Right lobe of liver (tissue), 6 donors: Measurements from ENCODE around the gene KBTBD13. TPM values are rescaled to one million over a fixed set of nuclear protein-coding genes. Genes with fewer than 3 reads are reported as not detected.

Experiments
- ATAC-seq, 4 donors: fragments of 200-7000 bp; cut with Tn5 transposase; one replicate each; pipeline ENCODE4 v1.9.1; 2020; ENCODE audit warnings: mild to moderate bottlenecking in 4 of 4, moderate library complexity in 4 of 4
- DNase-seq, 3 donors: peaks; one replicate each; pipeline ENCODE4 v3.0.0-alpha.2; 2020
- H3K27ac ChIP-seq, 3 donors: fragments of 200-600 bp; one replicate each; pipeline ENCODE4 v1.8.0; 2022
- H3K27me3 ChIP-seq, 2 donors: fragments of 200-600 bp; one replicate each; pipeline ENCODE4 v1.8.0; 2022
- H3K36me3 ChIP-seq, 4 donors: fragments of 200-600 bp; sonication (generic) in 1 of 4; one replicate each; pipeline versions ENCODE4 v1.5.1 to v1.8.0; 2017 to 2022; ENCODE audit warnings: control low read depth in 1 of 4
- H3K4me1 ChIP-seq, 4 donors: fragments of 200-600 bp; sonication (generic) in 1 of 4; one replicate each; pipeline versions ENCODE4 v1.5.1 to v1.8.0; 2017 to 2022; ENCODE audit warnings: control low read depth in 1 of 4
- H3K4me3 ChIP-seq, 3 donors: fragments of 200-600 bp; one replicate each; pipeline ENCODE4 v1.8.0; 2022
- H3K9me3 ChIP-seq, 4 donors: fragments of 200-600 bp; sonication (generic) in 1 of 4; one replicate each; pipeline versions ENCODE4 v1.5.1 to v1.8.0; 2017 to 2022; ENCODE audit warnings: control low read depth in 1 of 4
- CTCF ChIP-seq, 4 donors: fragments of 200-600 bp in 3 of 4; fragments of 450-650 bp in 1 of 4; IDR thresholded peaks; one replicate each; pipeline versions ENCODE4 v1.5.1 to v1.8.0; 2016 to 2022; ENCODE audit warnings: antibody characterized with exemption in 4 of 4, mild to moderate bottlenecking in 2 of 4
- POLR2A ChIP-seq: fragments of 450-650 bp; IDR thresholded peaks from one replicate; pipeline ENCODE4 v1.6.1; 2017; ENCODE audit warnings: antibody characterized with exemption, mild to moderate bottlenecking
- WGBS: methylation state at CpG from one replicate; pipeline ENCODE4 v1.1.6; 2018; ENCODE audit warnings: low coverage, low lambda C conversion rate; ENCODE audit not compliant: insufficient coverage; ENCODE audit errors: missing lambda C conversion rate; 5-methylcytosine and 5-hydroxymethylcytosine counted together
- intact Hi-C, 2 donors: fragments of 100-400 bp; cut with DNase I; formaldehyde crosslinking; loops; one replicate each; pipeline versions ENCODE4 v1.11.2 to v1.14.1; 2022
- total RNA-seq, 6 experiments: library from RNA; depleted of rRNA in 2 of 6; stranded (reverse); fragments of >200 nt in 2 of 6; fragmentation: NEBNext Ultra II Directional in 3 of 6; extraction: Animal tissue kit (Norgen Biotek cat#: 25700) in 3 of 6; gene quantifications; one replicate each; pipeline versions ENCODE4 v1.1.0 to v1.2.4, GENCODE V29; 2016 to 2023
- donor health status: DM: no; HTN: yes; CAD: no.
- donor health status: DM: no; HTN: no; CAD: no.
- donor health status: DM: no; HTN: no; CAD: no.
- donor health status: DM: no; HTN: yes; CAD: no.
- donor health status: DM: no; HTN: yes; CAD: no.

The KBTBD13 gene
- total RNA-seq, 6 experiments from 2014 or later: not detected

GRCh38 chr15:65054333-65055200, 22.0 kb upstream of the KBTBD13 start:
- intact Hi-C loops: loop anchor here (5.0 kb wide), 2 partner anchors 43 to 48 kb away; no protein-coding TSS in a partner anchor
- DNase-seq: peak; percentile 80 to 85 (median 85)
- peak; percentile 80 to 90 (median 84) for ATAC-seq
- H3K4me1 ChIP-seq: peaks cover 0 to 31% (median 7%) of the 10 kb centered on the region in 4 donors
- TF ChIP-seq CTCF (IDR thresholded peaks at IDR 0.05) (peak; percentile 87 to 97 (median 96)), POLR2A (no peak)
- peak overlapping the region; percentile 4 to 85 (median 33) for H3K27ac ChIP-seq
- WGBS: 50% methylated on average over 2 of the region's 26 CpGs
- H3K9me3 ChIP-seq: no peaks in the 10 kb centered on the region
- no peaks in the 10 kb centered on the region for H3K27me3 ChIP-seq
- H3K36me3 ChIP-seq: no peaks in the 10 kb centered on the region
- no peak overlapping the region for H3K4me3 ChIP-seq

- Histone ChIP-seq H3K27me3 (no peaks in the 10 kb centered on the region), H3K36me3 (no peaks in the 10 kb centered on the region), H3K9me3 (no peaks in the 10 kb centered on the region), H3K4me3 (no peak overlapping the region), H3K27ac (peak overlapping the region; percentile 4 to 85 (median 33)), H3K4me1 (peaks cover 0 to 31% (median 7%) of the 10 kb centered on the region in 4 donors)
- ATAC-seq: peak; percentile 83 to 93 (median 86)
- TF ChIP-seq CTCF (IDR thresholded peaks at IDR 0.05) (no peak), POLR2A (no peak)
- intact Hi-C loops: no loop called here
- 21% methylated on average over 2 of the region's 6 CpGs for WGBS
- peak; percentile 75 to 92 (median 90) for DNase-seq
Measured at GRCh38 chr15:65055201-65055870, 21.2 kb upstream of the KBTBD13 start.

- whole genome bisulfite sequencing: 100% methylated on average over 2 of the region's 9 CpGs
- H3K9me3 ChIP-seq: no peaks in the 10 kb centered on the region
- ATAC-seq (no peak), DNase-seq (no peak)
- H3K27ac ChIP-seq: peak overlapping the region in 1 of 3 donors; percentile 85
- TF ChIP-seq CTCF (IDR thresholded peaks at IDR 0.05): no peak
- no peak for TF ChIP-seq POLR2A
- H3K4me1 ChIP-seq: peaks cover 0 to 31% (median 7%) of the 10 kb centered on the region in 4 donors
- H3K36me3 ChIP-seq: no peaks in the 10 kb centered on the region
- H3K27me3 ChIP-seq: no peaks in the 10 kb centered on the region
- intact Hi-C loops: no loop called here
- no peak overlapping the region for H3K4me3 ChIP-seq
Measured at GRCh38 chr15:65056106-65056505, 20.4 kb upstream of the KBTBD13 start.

- peak in 1 of 3 donors; percentile 72 for DNase-seq
- TF ChIP-seq CTCF (IDR thresholded peaks at IDR 0.05): no peak
- TF ChIP-seq POLR2A: no peak
- H3K27ac ChIP-seq: peak overlapping the region in 1 of 3 donors; percentile 85
Measured at GRCh38 chr15:65056868-65057548, 19.5 kb upstream of the KBTBD13 start.

More at GRCh38 chr15:65056868-65057548, 19.5 kb upstream of the KBTBD13 start:
- Histone ChIP-seq H3K9me3 (no peaks in the 10 kb centered on the region), H3K4me3 (no peak overlapping the region), H3K27me3 (no peaks in the 10 kb centered on the region), H3K36me3 (no peaks in the 10 kb centered on the region), H3K4me1 (peaks cover 0 to 31% (median 7%) of the 10 kb centered on the region in 4 donors)
- peak; percentile 3 to 73 (median 40) for ATAC-seq
- intact Hi-C loops: no loop called here
- 33% methylated on average over 1 of the region's 8 CpGs for WGBS
